Activated CD8-positive, alpha-beta T cell treated with anti-CD3 and anti-CD28 coated beads, Interleukin-2, amount 10 ng/mL, durations not matched to agents 7 days and 5 days (primary cell): ENCODE measurements around the gene LONP2. TPM values are rescaled to one million over a fixed set of nuclear protein-coding genes. Genes with fewer than 3 reads are reported as not detected.
"Not testable (repeated sequence)": the region's sequence is repeated elsewhere in the genome, so short reads cannot be mapped to it uniquely, and the experiment has no call there.

Experiments used
- ATAC-seq: fragments of 150-1000 bp; cut with Tn5 transposase; one replicate; pipeline ENCODE4 v1.10.0; 2021; ENCODE audit warnings: moderate library complexity
- CTCF ChIA-PET: fragments of 350-600 bp; sonication (Branson Sonifier 250); formaldehyde crosslinking; loops from one replicate; lab custom pipeline; 2021; ENCODE audit warnings: antibody characterized with exemption; lab: Charles Lee
- POLR2A ChIA-PET: fragments of 350-600 bp; sonication (Branson Sonifier 250); formaldehyde crosslinking; loops from one replicate; lab custom pipeline; 2021; ENCODE audit warnings: antibody characterized with exemption; lab: Charles Lee
- DNase-seq: peaks from one replicate; pipeline ENCODE4 v3.0.0-alpha.2; 2020
- H3K27ac Mint-ChIP-seq: one replicate; pipeline ENCODE4 v1.8.0; 2021; ENCODE audit warnings: mild to moderate bottlenecking, mixed read lengths
- H3K27me3 Mint-ChIP-seq: one replicate; pipeline ENCODE4 v1.8.0; 2021; ENCODE audit warnings: low read depth, mixed read lengths
- H3K36me3 Mint-ChIP-seq: one replicate; pipeline ENCODE4 v1.8.0; 2021; ENCODE audit warnings: low read depth, mixed read lengths
- H3K4me1 Mint-ChIP-seq: one replicate; pipeline ENCODE4 v1.8.0; 2021; ENCODE audit warnings: low read depth, mixed read lengths
- H3K4me3 Mint-ChIP-seq: one replicate; pipeline ENCODE4 v1.8.0; 2021; ENCODE audit warnings: mild to moderate bottlenecking, mixed read lengths
- H3K9me3 Mint-ChIP-seq: one replicate; pipeline ENCODE4 v1.8.0; 2022; ENCODE audit warnings: mixed read lengths; ENCODE audit not compliant: insufficient read depth
- total RNA-seq, 2 experiments: library from RNA; stranded (reverse); gene quantifications; one replicate each; pipeline ENCODE4 v1.2.3, GENCODE V29; 2021

LONP2 gene
- total RNA-seq, 2 experiments from 2014 or later, result 54.2 to 54.5 TPM

DNA sequence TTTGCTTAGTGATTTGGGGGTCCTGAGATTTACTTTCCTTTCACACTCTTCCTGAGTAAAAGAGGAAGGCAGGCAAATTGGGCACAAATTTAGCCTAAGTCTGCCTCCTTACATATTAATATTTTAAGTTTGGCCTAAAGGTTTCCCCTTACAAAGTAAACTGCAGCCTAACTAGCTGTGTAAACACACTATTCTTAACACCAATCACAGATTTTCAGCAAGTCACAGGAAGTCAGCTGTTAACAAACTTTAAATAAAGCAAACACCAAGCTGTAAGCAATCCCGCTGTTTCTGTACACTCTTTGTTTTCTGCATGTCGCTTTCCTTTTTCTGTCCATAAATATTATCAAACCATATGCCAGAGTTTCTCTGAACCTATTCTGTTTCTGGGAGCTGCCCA is 48.4 kb downstream of the LONP2 start:
- Mint-ChIP-seq H3K9me3 (peaks cover 5% of the 10 kb centered on the region), H3K27me3 (no peaks in the 10 kb centered on the region), H3K27ac (no peak overlapping the region), H3K36me3 (peaks cover 50% of the 10 kb centered on the region), H3K4me1 (peaks cover 11% of the 10 kb centered on the region), H3K4me3 (no peak overlapping the region)
- CTCF ChIA-PET, result interaction anchor here (0.9 to 1.4 kb wide), 3 partner anchors 10 to 338 kb away, joined by 3 to 4 read pairs (median 4); no protein-coding TSS in a partner anchor
- POLR2A ChIA-PET, result no interaction called here
- ATAC-seq (no peak), DNase-seq (no peak)

DNA sequence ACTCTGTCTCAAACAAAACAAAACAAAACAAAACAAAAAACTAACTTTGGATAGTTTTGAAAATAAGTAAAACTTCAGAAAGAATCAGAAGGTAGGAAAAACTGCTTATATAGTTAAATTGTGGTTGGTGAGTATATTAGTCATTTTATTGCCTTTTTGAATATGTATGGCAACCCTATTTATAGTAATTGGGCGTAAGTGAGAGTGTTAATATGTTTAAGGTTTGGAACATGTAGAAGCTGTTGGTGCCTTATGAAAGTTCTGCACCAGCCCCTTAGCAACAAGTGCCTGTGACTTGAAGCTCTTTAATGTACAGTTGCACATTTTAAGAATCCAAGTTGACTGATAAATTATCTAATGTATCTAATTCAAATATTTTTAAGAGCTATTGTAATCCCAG is 50.6 kb downstream of the LONP2 start:
- POLR2A ChIA-PET, result no interaction called here
- Mint-ChIP-seq H3K4me1 (peaks cover 11% of the 10 kb centered on the region), H3K4me3 (no peak overlapping the region), H3K9me3 (no peaks in the 10 kb centered on the region), H3K36me3 (peaks cover 43% of the 10 kb centered on the region), H3K27me3 (no peaks in the 10 kb centered on the region), H3K27ac (no peak overlapping the region)
- CTCF ChIA-PET, result no interaction called here
- ATAC-seq (no peak), DNase-seq (no peak)

DNA sequence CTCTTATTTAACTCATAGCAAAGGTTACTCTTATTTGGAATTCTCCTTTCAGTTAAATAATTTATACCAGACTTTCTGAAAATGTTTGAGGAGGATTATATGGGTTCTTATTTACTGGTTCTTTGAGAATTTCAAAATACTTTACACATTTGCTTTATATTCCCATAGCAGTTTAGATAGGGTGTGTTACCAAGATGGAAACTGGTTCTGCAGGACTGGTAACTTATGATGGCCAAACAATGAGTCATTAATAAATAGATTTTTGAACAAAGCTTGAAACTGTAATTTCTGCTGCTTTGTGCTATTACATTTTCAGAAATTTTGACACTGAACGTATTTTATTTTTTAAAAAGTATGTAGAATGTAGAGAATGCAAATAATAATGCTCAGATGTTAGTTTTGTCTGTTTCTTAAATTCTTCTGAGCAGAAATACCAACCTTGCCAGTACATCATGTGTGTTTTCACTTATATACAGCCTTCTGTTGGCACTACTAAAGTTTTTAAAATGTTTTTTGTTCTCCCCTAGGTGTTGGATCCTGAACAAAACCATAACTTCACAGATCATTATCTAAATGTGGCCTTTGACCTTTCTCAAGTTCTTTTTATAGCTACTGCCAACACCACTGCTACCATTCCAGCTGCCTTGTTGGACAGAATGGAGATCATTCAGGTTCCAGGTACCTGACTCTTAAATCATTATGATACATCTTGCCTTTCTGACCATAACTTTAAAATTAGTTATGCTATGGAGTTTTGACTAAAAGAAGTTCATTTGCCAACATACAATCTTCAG is 51.6 kb downstream of the LONP2 start:
- no peaks in the 10 kb centered on the region for H3K9me3 Mint-ChIP-seq
- peaks cover 5% of the 10 kb centered on the region for H3K4me1 Mint-ChIP-seq
- POLR2A ChIA-PET, result no interaction called here
- H3K27me3 Mint-ChIP-seq, result no peaks in the 10 kb centered on the region
- CTCF ChIA-PET, result no interaction called here
- H3K4me3 Mint-ChIP-seq, result no peak overlapping the region
- H3K36me3 Mint-ChIP-seq, result peaks cover 44% of the 10 kb centered on the region
- ATAC-seq (no peak), DNase-seq (no peak)
- H3K27ac Mint-ChIP-seq, result no peak overlapping the region

DNA sequence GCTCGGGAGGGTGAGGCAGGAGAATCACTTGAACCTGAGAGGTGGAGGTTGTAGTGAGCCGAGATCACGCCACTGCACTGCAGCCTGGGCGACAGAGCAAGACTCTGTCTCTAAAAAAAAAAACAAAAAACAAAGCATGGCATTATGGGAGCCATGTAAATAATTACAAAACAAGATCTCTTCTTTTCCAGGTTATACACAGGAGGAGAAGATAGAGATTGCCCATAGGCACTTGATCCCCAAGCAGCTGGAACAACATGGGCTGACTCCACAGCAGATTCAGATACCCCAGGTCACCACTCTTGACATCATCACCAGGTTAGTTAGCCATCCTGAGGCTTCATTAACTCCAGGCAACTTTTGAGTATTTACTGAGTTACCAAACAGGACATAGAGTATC is 55.4 kb downstream of the LONP2 start:
- H3K27me3 Mint-ChIP-seq, result no peaks in the 10 kb centered on the region
- ChIA-PET POLR2A (no interaction called here), CTCF (no interaction called here)
- peaks cover 52% of the 10 kb centered on the region for H3K36me3 Mint-ChIP-seq
- no peak overlapping the region for H3K4me3 Mint-ChIP-seq
- no peaks in the 10 kb centered on the region for H3K4me1 Mint-ChIP-seq
- no peak overlapping the region for H3K27ac Mint-ChIP-seq
- H3K9me3 Mint-ChIP-seq, result no peaks in the 10 kb centered on the region
- ATAC-seq (no peak), DNase-seq (no peak)

DNA sequence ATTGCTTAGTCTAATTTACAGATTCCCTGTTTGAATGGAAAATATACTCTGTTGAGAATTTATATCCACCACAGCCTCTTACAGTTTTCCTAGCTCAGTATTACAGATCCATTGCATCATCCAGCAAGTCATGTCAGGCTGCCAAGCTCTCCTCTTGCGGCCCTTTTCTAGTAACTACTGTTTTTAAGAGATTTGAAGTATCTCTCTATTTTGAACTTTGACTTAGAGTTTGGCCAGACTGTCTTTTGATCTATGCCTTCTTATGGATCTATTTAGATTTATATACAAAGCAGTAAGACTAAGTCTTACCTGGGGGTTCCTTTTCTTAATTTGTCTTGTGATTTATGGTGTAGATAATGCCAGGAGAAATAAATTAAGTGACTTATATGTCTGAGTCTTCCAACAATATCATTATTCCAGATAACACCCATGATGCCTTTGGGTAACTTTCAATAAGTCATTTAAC is 56.3 kb downstream of the LONP2 start:
- Mint-ChIP-seq H3K9me3 (no peaks in the 10 kb centered on the region), H3K36me3 (peaks cover 57% of the 10 kb centered on the region)

DNA sequence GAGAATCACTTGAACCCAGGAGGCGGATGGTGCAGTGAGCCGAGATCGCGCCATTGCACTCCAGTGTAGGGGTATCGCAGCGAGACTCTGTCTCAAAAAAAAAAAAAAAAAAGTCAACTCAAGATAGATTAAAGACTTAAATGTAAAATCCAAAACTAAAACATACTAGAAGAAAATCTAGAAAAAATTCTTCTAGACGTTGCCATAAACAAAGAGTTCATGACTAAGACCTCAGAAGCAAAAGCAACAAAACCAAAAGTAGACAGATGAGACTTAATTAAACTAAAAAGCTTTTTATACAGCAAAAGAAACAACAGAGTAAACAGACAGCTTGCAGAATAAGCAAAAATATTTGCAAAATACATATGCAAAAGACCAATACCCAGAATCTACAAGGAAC is 64.4 kb downstream of the LONP2 start:
- Mint-ChIP-seq H3K9me3 (peaks cover 41% of the 10 kb centered on the region), H3K27ac (no peak overlapping the region), H3K4me1 (no peaks in the 10 kb centered on the region), H3K27me3 (no peaks in the 10 kb centered on the region), H3K4me3 (no peak overlapping the region), H3K36me3 (peaks cover 83% of the 10 kb centered on the region)
- POLR2A ChIA-PET, result no interaction called here
- DNase-seq (no peak), ATAC-seq (no peak)
- CTCF ChIA-PET, result interaction anchor here (1.2 kb wide), 1 partner anchor 322 kb away, joined by 3 read pairs; no protein-coding TSS in a partner anchor

More for the DNA sequence above, 56.3 kb downstream of the LONP2 start:
- ATAC-seq, result no peak
- Mint-ChIP-seq H3K27ac (no peak overlapping the region), H3K4me3 (no peak overlapping the region), H3K4me1 (no peaks in the 10 kb centered on the region), H3K27me3 (no peaks in the 10 kb centered on the region)
- no peak for DNase-seq
- ChIA-PET POLR2A (no interaction called here), CTCF (no interaction called here)

GRCh38 chr16:48310908-48311641 is 67.0 kb downstream of the LONP2 start:
- DNase-seq (no peak), ATAC-seq (no peak)
- Mint-ChIP-seq H3K4me3 (no peak overlapping the region), H3K4me1 (no peaks in the 10 kb centered on the region), H3K36me3 (peaks cover 84% of the 10 kb centered on the region), H3K27ac (no peak overlapping the region), H3K27me3 (no peaks in the 10 kb centered on the region), H3K9me3 (peaks cover 43% of the 10 kb centered on the region)
- ChIA-PET CTCF (interaction anchor here (1.3 kb wide), 1 partner anchor 12 kb away, joined by 4 read pairs; no protein-coding TSS in a partner anchor), POLR2A (no interaction called here)

- DNase-seq, H3K4me3 Mint-ChIP-seq, POLR2A ChIA-PET, ATAC-seq, H3K27me3 Mint-ChIP-seq, H3K27ac Mint-ChIP-seq: not testable (repeated sequence)
- Mint-ChIP-seq H3K9me3 (peaks cover 39% of the 10 kb centered on the region), H3K4me1 (peaks cover 24% of the 10 kb centered on the region), H3K36me3 (peaks cover 79% of the 10 kb centered on the region)
- CTCF ChIA-PET, result interaction anchor here (1.6 kb wide), 1 partner anchor 316 kb away, joined by 4 read pairs; no protein-coding TSS in a partner anchor
Observed at GRCh38 chr16:48313905-48314304, 69.8 kb downstream of the LONP2 start.

GRCh38 chr16:48317026-48317425 is 72.9 kb downstream of the LONP2 start:
- CTCF ChIA-PET, result interaction anchor here (0.9 to 2.8 kb wide), 3 partner anchors 9 to 313 kb away, joined by 3 to 12 read pairs (median 4); no protein-coding TSS in a partner anchor
- DNase-seq, result no peak
- POLR2A ChIA-PET, result no interaction called here
- Mint-ChIP-seq H3K4me3 (no peak overlapping the region), H3K36me3 (peaks cover 50% of the 10 kb centered on the region), H3K9me3 (peaks cover 16% of the 10 kb centered on the region), H3K27me3 (no peaks in the 10 kb centered on the region), H3K27ac (no peak overlapping the region), H3K4me1 (peaks cover 33% of the 10 kb centered on the region)
- no peak for ATAC-seq

DNA sequence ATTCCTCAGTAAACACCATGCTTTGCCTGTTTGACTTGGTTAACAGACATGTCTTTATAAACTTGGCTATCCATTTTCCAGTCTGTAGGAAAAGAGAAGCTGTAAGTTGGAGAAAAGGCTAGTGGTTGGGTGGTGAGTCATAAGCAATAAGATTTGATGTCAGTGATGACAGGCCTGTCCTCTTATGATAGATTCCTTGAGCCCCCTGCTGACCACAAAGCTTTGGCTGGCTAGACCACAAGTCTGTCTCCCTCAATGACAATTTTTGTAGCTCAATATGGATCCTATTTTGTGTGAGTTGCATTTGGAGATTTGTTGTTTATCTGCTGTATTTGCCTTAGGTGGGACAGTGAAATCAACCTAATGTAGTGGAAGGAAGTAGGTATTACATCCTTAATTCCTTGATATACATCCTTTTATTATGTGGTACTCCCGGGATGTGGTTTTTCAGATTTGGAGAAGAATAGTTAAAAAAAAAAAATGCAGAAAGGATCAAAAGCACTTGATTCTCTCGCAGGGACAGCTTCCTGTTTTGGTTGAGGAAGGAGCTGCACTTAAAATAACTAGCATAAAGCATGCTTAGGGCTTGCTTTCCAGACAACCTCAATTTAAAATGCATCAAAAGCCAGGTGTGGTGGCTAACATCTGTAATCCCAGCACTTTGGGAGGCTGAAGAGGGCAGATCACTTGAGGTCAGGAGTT is 73.7 kb downstream of the LONP2 start:
- Mint-ChIP-seq H3K4me1 (peaks cover 33% of the 10 kb centered on the region), H3K9me3 (peaks cover 10% of the 10 kb centered on the region), H3K27me3 (no peaks in the 10 kb centered on the region), H3K27ac (peak overlapping the region; percentile 75), H3K4me3 (peak overlapping the region; percentile 7), H3K36me3 (peaks cover 45% of the 10 kb centered on the region)
- ChIA-PET POLR2A (interaction anchor here (0.7 kb wide), 1 partner anchor 136 kb away, joined by 8 read pairs; no protein-coding TSS in a partner anchor), CTCF (interaction anchor here (0.9 to 2.8 kb wide), 5 partner anchors 8 to 313 kb away, joined by 3 to 12 read pairs (median 4); no protein-coding TSS in a partner anchor)
- ATAC-seq (peak; percentile 9), DNase-seq (peak; percentile 36)

DNA sequence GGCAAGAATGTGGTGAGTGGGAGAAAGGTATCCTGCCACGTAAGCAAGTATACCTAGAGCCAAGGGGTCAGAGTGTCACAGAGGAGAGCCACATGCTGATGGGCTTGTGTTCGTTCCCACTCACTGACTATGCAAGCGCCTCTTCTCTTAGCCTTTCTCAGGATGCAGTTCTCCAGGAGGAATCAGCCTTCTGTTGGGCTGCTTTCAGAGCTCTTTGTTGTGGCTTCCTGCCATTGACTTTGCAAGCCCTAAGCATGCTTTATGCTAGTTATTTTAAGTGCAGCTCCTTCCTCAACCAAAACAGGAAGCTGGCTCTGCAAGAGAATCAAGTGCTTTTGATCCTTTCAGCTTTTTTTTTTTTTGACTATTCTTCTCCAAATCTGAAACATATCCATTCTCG is 74.5 kb downstream of the LONP2 start:
- DNase-seq (peak; percentile 61), ATAC-seq (peak; percentile 90)
- POLR2A ChIA-PET, result interaction anchor here (0.6 to 0.7 kb wide), 2 partner anchors 137 to 209 kb away, joined by 3 to 8 read pairs; no protein-coding TSS in a partner anchor
- CTCF ChIA-PET, result interaction anchor here (1.2 to 2.8 kb wide), 3 partner anchors 10 to 312 kb away, joined by 3 to 12 read pairs (median 8); no protein-coding TSS in a partner anchor
- Mint-ChIP-seq H3K4me3 (peak overlapping the region; percentile 56), H3K27ac (peak overlapping the region; percentile 85), H3K9me3 (peaks cover under 1% of the 10 kb centered on the region), H3K36me3 (peaks cover 40% of the 10 kb centered on the region), H3K27me3 (no peaks in the 10 kb centered on the region), H3K4me1 (peaks cover 33% of the 10 kb centered on the region)
